ENCODE measurements around the gene ZC2HC1C.

Gene ZC2HC1C

GRCh38 chr14:75069121-75069810 lies at the start of gene ZC2HC1C:
Gene ZC2HC1C, plus strand, starts transcription at chr14:75069641. Its CDS starts 933 bp downstream, at chr14:75070574.
- Histone ChIP-seq H3K27me3 (ENCODE audit: control insufficient read depth, insufficient read depth, low read length) (no peaks in the 10 kb centered on the region), H3K9me3 (ENCODE audit: control insufficient read depth, insufficient read depth, low read length) (no peaks in the 10 kb centered on the region), H3K4me1 (ENCODE audit: control insufficient read depth, insufficient read depth, low read length) (no peaks in the 10 kb centered on the region), H3K9ac (ENCODE audit: low read depth, low read length) (peak within 1 kb of the TSS; percentile 65), H3K4me3 (ENCODE audit: low read depth, low read length) (peak within 1 kb of the TSS; percentile 45), H3K36me3 (ENCODE audit: control insufficient read depth, insufficient read depth, low read length) (no peaks in the 10 kb centered on the region)

- H3K4me3 ChIP-seq (ENCODE audit: low read depth, low read length), result no peak overlapping the region
- no peaks in the 10 kb centered on the region for H3K9me3 ChIP-seq (ENCODE audit: control insufficient read depth, insufficient read depth, low read length)
- no peaks in the 10 kb centered on the region for H3K27me3 ChIP-seq (ENCODE audit: control insufficient read depth, insufficient read depth, low read length)
- no peaks in the 10 kb centered on the region for H3K4me1 ChIP-seq (ENCODE audit: control insufficient read depth, insufficient read depth, low read length)
- no peak overlapping the region for H3K9ac ChIP-seq (ENCODE audit: low read depth, low read length)
- no peaks in the 10 kb centered on the region for H3K36me3 ChIP-seq (ENCODE audit: control insufficient read depth, insufficient read depth, low read length)
Measured at GRCh38 chr14:75022655-75023054, 46.8 kb upstream of the ZC2HC1C start.

GRCh38 chr14:75023108-75023507 lies 46.3 kb upstream of the ZC2HC1C start:
- no peaks in the 10 kb centered on the region for H3K4me1 ChIP-seq (ENCODE audit: control insufficient read depth, insufficient read depth, low read length)
- no peaks in the 10 kb centered on the region for H3K27me3 ChIP-seq (ENCODE audit: control insufficient read depth, insufficient read depth, low read length)
- H3K36me3 ChIP-seq (ENCODE audit: control insufficient read depth, insufficient read depth, low read length), result no peaks in the 10 kb centered on the region
- no peak overlapping the region for H3K4me3 ChIP-seq (ENCODE audit: low read depth, low read length)
- H3K9me3 ChIP-seq (ENCODE audit: control insufficient read depth, insufficient read depth, low read length), result no peaks in the 10 kb centered on the region
- H3K9ac ChIP-seq (ENCODE audit: low read depth, low read length), result no peak overlapping the region

- Histone ChIP-seq H3K9ac (ENCODE audit: low read depth, low read length) (no peak overlapping the region), H3K4me1 (ENCODE audit: control insufficient read depth, insufficient read depth, low read length) (no peaks in the 10 kb centered on the region), H3K36me3 (ENCODE audit: control insufficient read depth, insufficient read depth, low read length) (no peaks in the 10 kb centered on the region), H3K9me3 (ENCODE audit: control insufficient read depth, insufficient read depth, low read length) (no peaks in the 10 kb centered on the region), H3K4me3 (ENCODE audit: low read depth, low read length) (no peak overlapping the region), H3K27me3 (ENCODE audit: control insufficient read depth, insufficient read depth, low read length) (no peaks in the 10 kb centered on the region)
Measured at GRCh38 chr14:75025082-75025481, 44.4 kb upstream of the ZC2HC1C start.

GRCh38 chr14:75025876-75026275 lies 43.6 kb upstream of the ZC2HC1C start:
- no peaks in the 10 kb centered on the region for H3K36me3 ChIP-seq (ENCODE audit: control insufficient read depth, insufficient read depth, low read length)
- H3K9me3 ChIP-seq (ENCODE audit: control insufficient read depth, insufficient read depth, low read length), result no peaks in the 10 kb centered on the region
- no peaks in the 10 kb centered on the region for H3K4me1 ChIP-seq (ENCODE audit: control insufficient read depth, insufficient read depth, low read length)
- H3K9ac ChIP-seq (ENCODE audit: low read depth, low read length), result no peak overlapping the region
- no peak overlapping the region for H3K4me3 ChIP-seq (ENCODE audit: low read depth, low read length)
- no peaks in the 10 kb centered on the region for H3K27me3 ChIP-seq (ENCODE audit: control insufficient read depth, insufficient read depth, low read length)

- H3K4me1 ChIP-seq (ENCODE audit: control insufficient read depth, insufficient read depth, low read length), result no peaks in the 10 kb centered on the region
- no peaks in the 10 kb centered on the region for H3K27me3 ChIP-seq (ENCODE audit: control insufficient read depth, insufficient read depth, low read length)
- no peaks in the 10 kb centered on the region for H3K9me3 ChIP-seq (ENCODE audit: control insufficient read depth, insufficient read depth, low read length)
- H3K4me3 ChIP-seq (ENCODE audit: low read depth, low read length), result no peak overlapping the region
- no peaks in the 10 kb centered on the region for H3K36me3 ChIP-seq (ENCODE audit: control insufficient read depth, insufficient read depth, low read length)
- H3K9ac ChIP-seq (ENCODE audit: low read depth, low read length), result no peak overlapping the region
Measured at GRCh38 chr14:75030147-75030546, 39.3 kb upstream of the ZC2HC1C start.

GRCh38 chr14:75032939-75033338 lies 36.5 kb upstream of the ZC2HC1C start:
- Histone ChIP-seq H3K27me3 (ENCODE audit: control insufficient read depth, insufficient read depth, low read length) (no peaks in the 10 kb centered on the region), H3K4me3 (ENCODE audit: low read depth, low read length) (no peak overlapping the region), H3K36me3 (ENCODE audit: control insufficient read depth, insufficient read depth, low read length) (no peaks in the 10 kb centered on the region), H3K4me1 (ENCODE audit: control insufficient read depth, insufficient read depth, low read length) (no peaks in the 10 kb centered on the region), H3K9me3 (ENCODE audit: control insufficient read depth, insufficient read depth, low read length) (no peaks in the 10 kb centered on the region), H3K9ac (ENCODE audit: low read depth, low read length) (no peak overlapping the region)

GRCh38 chr14:75040507-75040906 lies 28.9 kb upstream of the ZC2HC1C start:
- Histone ChIP-seq H3K9ac (ENCODE audit: low read depth, low read length) (no peak overlapping the region), H3K36me3 (ENCODE audit: control insufficient read depth, insufficient read depth, low read length) (peaks cover 4% of the 10 kb centered on the region), H3K9me3 (ENCODE audit: control insufficient read depth, insufficient read depth, low read length) (no peaks in the 10 kb centered on the region)

GRCh38 chr14:75040959-75041358 lies 28.5 kb upstream of the ZC2HC1C start:
- H3K4me1 ChIP-seq (ENCODE audit: control insufficient read depth, insufficient read depth, low read length), result no peaks in the 10 kb centered on the region
- no peak overlapping the region for H3K4me3 ChIP-seq (ENCODE audit: low read depth, low read length)

More at GRCh38 chr14:75040507-75040906, 28.9 kb upstream of the ZC2HC1C start:
- H3K4me3 ChIP-seq (ENCODE audit: low read depth, low read length), result no peak overlapping the region
- H3K27me3 ChIP-seq (ENCODE audit: control insufficient read depth, insufficient read depth, low read length), result no peaks in the 10 kb centered on the region
- no peaks in the 10 kb centered on the region for H3K4me1 ChIP-seq (ENCODE audit: control insufficient read depth, insufficient read depth, low read length)

GRCh38 chr14:75041613-75042012 lies 27.8 kb upstream of the ZC2HC1C start:
- Histone ChIP-seq H3K4me3 (ENCODE audit: low read depth, low read length) (no peak overlapping the region), H3K4me1 (ENCODE audit: control insufficient read depth, insufficient read depth, low read length) (no peaks in the 10 kb centered on the region), H3K36me3 (ENCODE audit: control insufficient read depth, insufficient read depth, low read length) (peaks cover 4% of the 10 kb centered on the region), H3K9me3 (ENCODE audit: control insufficient read depth, insufficient read depth, low read length) (no peaks in the 10 kb centered on the region), H3K27me3 (ENCODE audit: control insufficient read depth, insufficient read depth, low read length) (no peaks in the 10 kb centered on the region), H3K9ac (ENCODE audit: low read depth, low read length) (no peak overlapping the region)

More at GRCh38 chr14:75040959-75041358, 28.5 kb upstream of the ZC2HC1C start:
- no peak overlapping the region for H3K9ac ChIP-seq (ENCODE audit: low read depth, low read length)
- H3K36me3 ChIP-seq (ENCODE audit: control insufficient read depth, insufficient read depth, low read length), result peaks cover 4% of the 10 kb centered on the region
- H3K27me3 ChIP-seq (ENCODE audit: control insufficient read depth, insufficient read depth, low read length), result no peaks in the 10 kb centered on the region
- no peaks in the 10 kb centered on the region for H3K9me3 ChIP-seq (ENCODE audit: control insufficient read depth, insufficient read depth, low read length)

- Histone ChIP-seq H3K9ac (ENCODE audit: low read depth, low read length) (no peak overlapping the region), H3K4me3 (ENCODE audit: low read depth, low read length) (no peak overlapping the region), H3K4me1 (ENCODE audit: control insufficient read depth, insufficient read depth, low read length) (no peaks in the 10 kb centered on the region), H3K27me3 (ENCODE audit: control insufficient read depth, insufficient read depth, low read length) (no peaks in the 10 kb centered on the region), H3K36me3 (ENCODE audit: control insufficient read depth, insufficient read depth, low read length) (peaks cover 4% of the 10 kb centered on the region), H3K9me3 (ENCODE audit: control insufficient read depth, insufficient read depth, low read length) (no peaks in the 10 kb centered on the region)
Measured at GRCh38 chr14:75042035-75042434, 27.4 kb upstream of the ZC2HC1C start.

- H3K36me3 ChIP-seq (ENCODE audit: control insufficient read depth, insufficient read depth, low read length), result no peaks in the 10 kb centered on the region
- no peaks in the 10 kb centered on the region for H3K4me1 ChIP-seq (ENCODE audit: control insufficient read depth, insufficient read depth, low read length)
- H3K9ac ChIP-seq (ENCODE audit: low read depth, low read length), result no peak overlapping the region
- H3K4me3 ChIP-seq (ENCODE audit: low read depth, low read length), result no peak overlapping the region
- H3K9me3 ChIP-seq (ENCODE audit: control insufficient read depth, insufficient read depth, low read length), result no peaks in the 10 kb centered on the region
- H3K27me3 ChIP-seq (ENCODE audit: control insufficient read depth, insufficient read depth, low read length), result no peaks in the 10 kb centered on the region
Measured at GRCh38 chr14:75044322-75044721, 25.1 kb upstream of the ZC2HC1C start.
